ENCODE measurements around the gene NT5E.
A peak's percentile ranks its signal among the peaks of the same experiment; 100 is the strongest.

Gene NT5E

GRCh38 chr6:85408039-85408438 is 41.8 kb upstream of the NT5E start:
- ChIA-PET POLR2A (no interaction called here), CTCF (no interaction called here)
- peaks cover 11% of the 10 kb centered on the region for H3K4me1 ChIP-seq (ENCODE audit: control insufficient read depth, insufficient read depth, low read length)
- TF ChIP-seq SCRT2 (tag by site-specific recombination; IDR thresholded peaks at IDR 0.05) (peak; percentile 35), ZNF585B (tag by site-specific recombination; IDR thresholded peaks at IDR 0.05) (peak; percentile 90), BCL11B (tag by site-specific recombination; IDR thresholded peaks at IDR 0.05; ENCODE audit: low read depth) (no peak)
- H3K4me3 ChIP-seq (ENCODE audit: low read depth, low read length): no peak overlapping the region
- H3K27ac ChIP-seq (ENCODE audit: extremely low read depth, low read depth, low read length): no peak overlapping the region
- H3K36me3 ChIP-seq (ENCODE audit: control insufficient read depth in 2 of 2, insufficient read depth in 1 of 2, low read length in 2 of 2): no peaks in the 10 kb centered on the region
- H3K9me3 ChIP-seq (ENCODE audit: control insufficient read depth, insufficient read depth, low read depth, low read length): no peaks in the 10 kb centered on the region

GRCh38 chr6:85412911-85413430 is 36.9 kb upstream of the NT5E start:
- Histone ChIP-seq H3K27ac (ENCODE audit: extremely low read depth, low read depth, low read length) (no peak overlapping the region), H3K4me3 (ENCODE audit: low read depth, low read length) (no peak overlapping the region), H3K4me1 (ENCODE audit: control insufficient read depth, insufficient read depth, low read length) (no peaks in the 10 kb centered on the region), H3K9me3 (ENCODE audit: control insufficient read depth, insufficient read depth, low read depth, low read length) (no peaks in the 10 kb centered on the region), H3K36me3 (ENCODE audit: control insufficient read depth in 2 of 2, insufficient read depth in 1 of 2, low read length in 2 of 2) (no peaks in the 10 kb centered on the region)
- TF ChIP-seq ZFP41 (tag by site-specific recombination; IDR thresholded peaks at IDR 0.05; ENCODE audit: borderline replicate concordance) (no peak), ZNF518A (tag by site-specific recombination; conservative IDR thresholded peaks at IDR 0.05; ENCODE audit: low read depth) (no peak), KLF7 (tag by site-specific recombination; IDR thresholded peaks at IDR 0.05; ENCODE audit: borderline replicate concordance) (no peak), ZNF302 (tag by site-specific recombination; IDR thresholded peaks at IDR 0.05; ENCODE audit: low read depth) (no peak), ZNF214 (tag by site-specific recombination; IDR thresholded peaks at IDR 0.05; ENCODE audit: borderline replicate concordance) (no peak), ZNF362 (tag by site-specific recombination; IDR thresholded peaks at IDR 0.05) (no peak)
- CTCF ChIA-PET: interaction anchor here (1.4 kb wide), 1 partner anchor 70 kb away, joined by 3 read pairs; no protein-coding TSS in a partner anchor
- POLR2A ChIA-PET: no interaction called here

GRCh38 chr6:85416049-85416448 is 33.8 kb upstream of the NT5E start:
- H3K36me3 ChIP-seq (ENCODE audit: control insufficient read depth in 2 of 2, insufficient read depth in 1 of 2, low read length in 2 of 2): no peaks in the 10 kb centered on the region
- H3K27ac ChIP-seq (ENCODE audit: extremely low read depth, low read depth, low read length): no peak overlapping the region
- H3K4me1 ChIP-seq (ENCODE audit: control insufficient read depth, insufficient read depth, low read length): no peaks in the 10 kb centered on the region; the same call in 1 of the 2 replicates
- CTCF ChIA-PET: interaction anchor here (0.6 to 0.8 kb wide), 5 partner anchors 16 to 294 kb away, joined by 3 to 4 read pairs (median 3); no protein-coding TSS in a partner anchor
- TF ChIP-seq ZNF610 (tag by site-specific recombination; IDR thresholded peaks at IDR 0.05; ENCODE audit: borderline replicate concordance) (no peak), ZBTB21 (tag by site-specific recombination; IDR thresholded peaks at IDR 0.05) (no peak), ZNF302 (tag by site-specific recombination; IDR thresholded peaks at IDR 0.05; ENCODE audit: low read depth) (no peak), BCL11B (tag by site-specific recombination; IDR thresholded peaks at IDR 0.05; ENCODE audit: low read depth) (no peak), GFI1B (tag by site-specific recombination; IDR thresholded peaks at IDR 0.05) (no peak), ZBTB44 (tag by site-specific recombination; IDR thresholded peaks at IDR 0.05) (no peak), ZSCAN23 (tag by site-specific recombination; IDR thresholded peaks at IDR 0.05) (no peak), ZNF488 (tag by site-specific recombination; IDR thresholded peaks at IDR 0.05) (no peak), ZNF239 (tag by site-specific recombination; IDR thresholded peaks at IDR 0.05) (no peak), ZNF544 (tag by site-specific recombination; IDR thresholded peaks at IDR 0.05) (no peak), ZNF350 (tag by site-specific recombination; IDR thresholded peaks at IDR 0.05) (no peak)
- no peak overlapping the region for H3K4me3 ChIP-seq (ENCODE audit: low read depth, low read length)
- no peaks in the 10 kb centered on the region for H3K9me3 ChIP-seq (ENCODE audit: control insufficient read depth, insufficient read depth, low read depth, low read length)
- POLR2A ChIA-PET: no interaction called here
